ENCODE data around the gene MEIS1.

MEIS1 gene

DNA sequence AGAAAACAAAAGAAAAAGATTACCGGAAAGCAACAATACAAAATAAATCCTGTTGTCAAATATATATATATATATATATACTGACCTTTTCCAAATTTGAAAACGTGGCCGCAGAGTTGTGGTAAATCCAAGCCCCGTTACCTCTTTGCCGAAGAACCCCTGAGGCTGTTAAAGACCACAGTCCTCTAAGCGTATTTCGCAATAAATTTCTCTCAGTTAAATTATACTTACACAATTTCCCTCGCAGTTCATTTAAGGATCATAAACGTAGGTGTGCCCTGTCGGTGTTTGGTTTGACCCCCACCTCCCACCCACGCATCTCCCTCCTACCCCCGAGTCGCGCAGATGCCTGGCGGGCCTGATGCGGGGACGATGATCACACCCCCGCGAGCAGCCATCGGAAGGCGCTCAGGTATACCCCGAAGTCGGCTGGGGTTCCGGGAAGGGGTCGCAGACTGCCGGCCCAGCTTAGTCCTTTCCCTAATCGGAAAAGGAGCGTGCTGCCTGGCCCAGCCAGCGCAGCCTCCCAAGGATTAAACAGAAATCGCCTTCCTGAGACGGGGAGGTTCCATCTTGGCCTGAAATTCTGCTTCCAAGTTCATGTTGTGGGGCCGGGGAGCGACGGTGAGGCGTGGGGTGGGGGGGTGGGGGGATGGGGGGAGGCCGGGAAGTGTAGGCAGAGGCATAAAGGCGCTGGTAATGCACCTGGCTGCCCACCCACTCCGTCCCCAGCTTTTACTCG lies 2.9 kb upstream of the MEIS1 start:
- DNase-seq (ENCODE audit: low read depth in 3 of 3) = no peak

DNA sequence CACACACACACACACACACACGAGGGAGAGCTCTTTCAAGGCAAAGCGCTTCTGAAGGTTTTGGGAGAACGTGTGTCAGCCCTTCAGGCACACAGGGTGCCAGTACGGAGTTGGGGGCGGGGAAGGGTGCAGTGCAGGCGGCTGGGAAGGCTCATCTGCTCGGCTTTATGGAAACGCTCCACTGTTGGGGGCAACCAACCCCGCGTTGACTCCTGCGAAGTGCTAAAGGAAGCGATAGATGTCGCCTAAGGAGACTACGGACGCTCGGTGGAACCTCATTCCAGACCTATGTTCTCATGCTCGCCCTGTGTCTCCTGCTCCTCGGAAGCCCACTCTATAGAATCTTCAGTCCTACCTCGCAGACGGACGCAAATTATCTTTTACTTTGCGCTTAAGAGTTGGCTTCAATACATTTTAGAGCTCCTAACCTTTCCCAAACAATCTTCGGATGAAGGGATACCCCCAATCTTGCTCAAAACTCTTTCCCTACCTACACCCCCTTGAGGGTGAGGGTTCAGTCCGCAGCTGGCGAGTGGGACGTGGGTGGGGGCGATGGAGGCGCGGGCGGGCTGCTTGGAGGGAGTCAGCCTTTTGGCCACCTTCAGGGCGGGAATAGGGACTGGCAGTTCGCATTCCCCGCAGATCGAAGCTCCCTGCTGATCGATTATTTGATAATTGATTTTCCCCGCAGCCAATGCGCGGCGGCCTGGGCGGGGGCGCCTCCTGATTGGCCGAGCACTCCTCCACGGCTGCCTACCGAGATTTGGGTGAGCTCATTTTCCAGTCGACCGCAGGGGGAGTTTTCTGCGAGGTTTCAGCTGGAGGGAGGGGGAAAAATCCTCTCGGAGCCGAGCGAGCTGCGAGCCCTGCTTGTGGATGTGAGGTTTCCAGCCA lies 1.9 kb upstream of the MEIS1 start:
- no peak for DNase-seq (ENCODE audit: low read depth in 3 of 3)

DNA sequence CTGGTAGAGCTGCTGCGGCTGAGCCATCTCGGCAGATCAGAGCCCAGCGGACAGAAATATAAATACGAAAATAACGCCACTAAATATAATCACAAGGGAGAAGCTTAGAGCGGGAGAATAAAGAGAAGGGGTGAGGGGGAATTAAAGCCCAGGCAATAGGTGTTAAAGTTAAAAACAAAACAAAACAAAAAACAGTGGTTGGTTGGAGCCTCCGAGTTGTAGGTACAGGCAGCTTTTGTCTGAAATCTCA lies 1.3 kb upstream of the MEIS1 start:
- DNase-seq (ENCODE audit: low read depth in 3 of 3) = no peak

DNA sequence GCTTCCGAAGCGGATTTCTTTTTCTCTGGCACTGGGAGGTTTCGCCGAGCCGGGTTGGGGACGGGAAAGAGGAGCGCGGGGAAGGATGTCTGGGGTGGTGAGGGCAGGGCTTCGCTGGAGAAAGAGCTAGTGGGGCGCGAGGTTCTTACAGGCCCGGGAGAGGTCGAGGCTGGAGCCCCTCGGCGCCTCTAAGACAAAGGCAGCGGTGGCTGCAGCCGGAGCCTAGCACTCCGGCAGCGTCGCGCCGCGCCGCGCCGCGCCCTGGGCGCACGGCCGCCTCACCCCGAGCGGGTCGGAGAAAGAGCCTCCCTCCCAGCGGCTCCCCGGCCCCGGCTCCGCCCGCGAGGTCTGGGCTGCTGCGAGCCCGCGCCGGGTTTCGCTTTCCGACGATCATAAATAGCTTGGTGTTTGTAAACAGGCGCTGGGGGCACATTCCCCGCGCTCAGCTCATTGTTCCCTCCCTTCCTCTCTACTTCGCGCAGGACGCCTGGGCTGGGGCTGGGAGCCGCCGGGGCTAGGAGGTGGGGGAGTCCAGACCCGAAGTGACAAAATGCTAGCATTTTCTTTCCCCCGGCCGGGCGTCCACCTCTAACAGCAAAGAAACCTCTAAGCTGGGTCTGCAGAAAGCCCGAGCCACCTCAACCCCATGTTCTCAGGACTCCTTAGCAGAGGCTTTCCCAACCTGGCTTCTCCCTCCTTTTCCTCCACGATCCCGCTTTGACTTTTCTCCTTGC lies 813 bp upstream of the MEIS1 start:
- no peak for DNase-seq (ENCODE audit: low read depth in 3 of 3)

DNA sequence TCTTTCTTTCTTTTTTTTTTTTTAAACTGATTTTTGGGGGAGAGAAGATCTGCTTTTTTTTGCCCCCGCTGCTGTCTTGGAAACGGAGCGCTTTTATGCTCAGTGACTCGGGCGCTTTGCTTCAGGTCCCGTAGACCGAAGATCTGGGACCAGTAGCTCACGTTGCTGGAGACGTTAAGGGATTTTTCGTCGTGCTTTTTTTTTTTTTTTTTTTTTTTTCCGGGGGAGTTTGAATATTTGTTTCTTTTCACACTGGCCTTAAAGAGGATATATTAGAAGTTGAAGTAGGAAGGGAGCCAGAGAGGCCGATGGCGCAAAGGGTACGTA lies 587 bp downstream of the MEIS1 start:
- no peak for DNase-seq (ENCODE audit: low read depth in 3 of 3)

DNA sequence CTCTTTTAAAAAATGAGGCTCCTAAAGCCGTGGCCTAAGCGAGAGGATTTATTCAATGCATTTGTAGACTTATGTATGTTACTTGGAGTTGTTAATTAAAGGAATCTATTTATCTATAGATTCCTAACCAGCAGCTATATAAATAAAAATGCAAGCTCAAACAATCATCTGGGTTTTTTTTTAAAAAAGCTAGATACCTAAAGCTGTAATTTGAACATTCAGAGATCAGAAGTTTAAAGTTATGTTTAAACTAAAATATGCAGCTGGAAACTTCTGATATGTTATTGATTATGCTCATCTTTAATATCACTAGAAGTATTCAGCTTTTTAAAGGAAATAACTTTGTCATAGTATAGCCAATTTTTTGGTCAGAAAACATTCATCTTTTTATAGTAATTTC lies 1.0 kb downstream of the MEIS1 start:
- no peak for DNase-seq (ENCODE audit: low read depth in 3 of 3)

DNA sequence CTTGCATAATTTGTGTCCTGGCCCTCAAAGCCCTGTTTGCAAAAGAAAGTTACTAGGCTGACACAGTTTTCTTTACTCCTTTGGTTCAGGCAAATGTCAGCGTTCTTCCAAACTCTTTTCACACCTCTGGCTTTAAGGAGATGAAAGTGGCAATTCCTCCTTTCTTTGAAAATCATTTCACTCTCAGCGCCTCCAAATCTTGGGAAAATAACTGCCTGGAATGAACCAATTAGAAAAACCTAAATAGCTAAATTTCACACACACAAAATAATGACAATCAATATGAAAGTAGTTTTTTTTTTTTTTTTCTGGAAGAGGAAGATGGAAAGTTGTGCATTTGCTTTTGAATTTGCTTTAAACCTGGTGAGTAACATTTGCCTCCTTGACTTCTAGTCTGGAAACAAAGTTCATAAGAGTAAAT lies 1.7 kb downstream of the MEIS1 start:
- no peak for DNase-seq (ENCODE audit: low read depth in 3 of 3)

DNA sequence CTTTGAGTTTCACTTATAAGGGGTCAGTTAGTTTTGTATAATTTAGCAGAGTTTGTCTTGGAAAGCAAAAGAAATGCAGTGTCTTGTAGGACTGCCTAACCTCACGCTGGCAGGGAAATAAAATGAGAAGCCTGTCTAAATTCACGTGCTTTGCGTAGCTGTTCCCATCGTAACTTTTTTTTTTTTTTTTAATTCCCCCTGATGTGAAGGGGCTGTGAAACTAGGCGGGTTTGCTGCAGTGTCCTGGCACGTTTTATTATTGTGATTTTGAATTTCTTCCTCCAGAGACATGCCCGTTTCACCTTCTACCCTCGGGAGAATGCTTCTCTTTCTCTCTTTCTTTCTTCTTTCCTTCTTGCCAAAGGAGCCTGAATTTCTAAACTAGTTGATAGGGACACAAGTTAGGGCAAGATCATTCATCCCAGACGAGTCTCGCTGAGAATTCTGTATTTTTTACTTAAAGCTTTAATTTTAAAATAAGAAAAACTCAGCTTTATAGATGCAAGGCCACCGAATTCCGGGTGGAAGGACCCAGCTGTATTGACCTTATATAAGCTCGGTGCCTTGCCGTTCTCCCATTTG lies 2.3 kb downstream of the MEIS1 start:
- no peak for DNase-seq (ENCODE audit: low read depth in 3 of 3)

DNA sequence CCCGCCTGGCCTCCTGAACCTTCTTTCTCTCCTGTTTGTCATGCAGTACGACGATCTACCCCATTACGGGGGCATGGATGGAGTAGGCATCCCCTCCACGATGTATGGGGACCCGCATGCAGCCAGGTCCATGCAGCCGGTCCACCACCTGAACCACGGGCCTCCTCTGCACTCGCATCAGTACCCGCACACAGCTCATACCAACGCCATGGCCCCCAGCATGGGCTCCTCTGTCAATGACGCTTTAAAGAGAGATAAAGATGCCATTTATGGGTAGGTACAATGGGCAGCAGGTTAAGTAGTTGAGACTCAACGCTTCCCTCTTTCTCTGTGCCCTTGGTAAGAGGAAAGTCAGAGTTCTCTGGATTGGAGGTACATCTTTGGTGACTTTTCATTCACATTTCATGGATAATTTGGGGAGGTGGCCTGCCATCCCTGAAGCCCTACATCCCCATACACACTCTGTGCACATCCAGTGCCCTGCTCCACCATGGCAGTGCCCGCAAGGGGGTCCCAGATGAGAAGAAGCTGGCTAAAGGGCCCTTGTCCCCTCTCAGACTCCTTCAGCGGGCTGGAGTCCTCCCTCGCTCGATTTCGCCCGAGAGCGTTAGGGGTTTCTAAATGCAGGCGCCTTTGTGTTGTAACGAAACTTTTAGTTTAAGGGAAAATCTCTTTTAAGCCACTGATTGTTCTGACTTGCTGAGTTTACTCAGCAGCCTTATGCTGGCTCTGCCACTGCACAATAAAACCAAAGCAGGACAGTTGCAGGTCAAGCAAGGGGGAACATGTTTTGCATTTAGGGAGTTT lies 3.0 kb downstream of the MEIS1 start:
- no peak for DNase-seq (ENCODE audit: low read depth in 3 of 3)

DNA sequence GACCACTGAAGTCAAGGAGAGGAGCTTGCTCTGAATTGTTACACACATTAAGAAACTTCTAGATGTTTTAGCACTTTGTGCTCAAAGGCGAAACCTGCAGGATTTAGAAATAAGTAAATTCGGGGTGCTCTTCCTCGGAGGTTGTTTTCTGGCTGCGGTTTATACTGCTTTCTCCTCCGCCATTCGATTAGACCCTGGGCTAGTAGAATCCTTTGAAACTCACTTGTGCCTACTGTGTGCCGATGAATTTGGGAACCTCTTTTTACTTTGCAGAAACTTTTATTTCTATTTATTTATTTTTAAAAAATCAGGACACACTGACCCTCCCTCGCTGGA lies 3.5 kb downstream of the MEIS1 start:
- no peak for DNase-seq (ENCODE audit: low read depth in 3 of 3)

DNA sequence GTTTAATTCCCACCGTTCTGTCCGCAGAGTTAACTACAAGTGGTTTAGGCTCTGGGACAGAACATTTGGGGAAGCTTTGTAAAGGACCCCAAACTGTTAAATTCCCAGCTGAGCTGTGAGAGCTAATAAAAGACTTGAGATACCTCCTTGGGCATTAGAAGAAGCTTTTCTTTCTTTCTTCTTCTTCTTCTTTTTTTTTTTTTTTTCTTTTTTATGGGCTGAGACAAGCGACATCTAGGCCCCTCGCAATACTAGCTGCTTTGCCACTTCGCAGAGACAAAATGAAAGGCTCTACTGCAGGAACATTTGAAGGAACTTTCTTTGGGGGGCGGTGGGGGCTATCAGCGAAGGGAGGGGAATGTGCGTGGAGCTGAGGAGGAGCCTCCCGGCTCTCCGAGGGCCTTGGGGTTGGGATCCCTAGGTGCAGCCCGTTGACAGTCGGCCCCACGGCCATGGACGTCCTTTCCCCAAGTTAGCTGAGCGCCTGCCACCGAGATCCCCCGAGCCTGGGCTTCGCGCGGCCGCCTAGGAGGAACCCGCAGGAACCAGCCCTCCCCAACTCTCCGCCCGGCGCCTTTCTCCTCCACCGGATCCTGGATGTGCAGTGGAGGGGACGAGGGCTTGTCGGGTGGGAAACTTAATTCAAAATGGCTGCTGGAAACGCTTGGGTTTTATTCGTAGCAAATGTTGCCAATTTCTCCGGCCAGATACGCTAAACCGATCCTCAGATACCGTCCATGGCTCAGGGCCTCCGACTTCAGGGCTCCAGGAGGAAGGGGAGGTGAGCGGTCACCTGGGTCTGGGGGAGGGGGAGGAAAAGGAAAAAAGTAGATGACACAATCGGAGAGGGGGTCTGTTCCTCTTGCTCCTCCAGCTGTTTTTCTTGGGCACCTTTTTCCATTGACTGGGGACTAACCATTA lies 4.2 kb downstream of the MEIS1 start:
- DNase-seq (ENCODE audit: low read depth in 3 of 3) = no peak

DNA sequence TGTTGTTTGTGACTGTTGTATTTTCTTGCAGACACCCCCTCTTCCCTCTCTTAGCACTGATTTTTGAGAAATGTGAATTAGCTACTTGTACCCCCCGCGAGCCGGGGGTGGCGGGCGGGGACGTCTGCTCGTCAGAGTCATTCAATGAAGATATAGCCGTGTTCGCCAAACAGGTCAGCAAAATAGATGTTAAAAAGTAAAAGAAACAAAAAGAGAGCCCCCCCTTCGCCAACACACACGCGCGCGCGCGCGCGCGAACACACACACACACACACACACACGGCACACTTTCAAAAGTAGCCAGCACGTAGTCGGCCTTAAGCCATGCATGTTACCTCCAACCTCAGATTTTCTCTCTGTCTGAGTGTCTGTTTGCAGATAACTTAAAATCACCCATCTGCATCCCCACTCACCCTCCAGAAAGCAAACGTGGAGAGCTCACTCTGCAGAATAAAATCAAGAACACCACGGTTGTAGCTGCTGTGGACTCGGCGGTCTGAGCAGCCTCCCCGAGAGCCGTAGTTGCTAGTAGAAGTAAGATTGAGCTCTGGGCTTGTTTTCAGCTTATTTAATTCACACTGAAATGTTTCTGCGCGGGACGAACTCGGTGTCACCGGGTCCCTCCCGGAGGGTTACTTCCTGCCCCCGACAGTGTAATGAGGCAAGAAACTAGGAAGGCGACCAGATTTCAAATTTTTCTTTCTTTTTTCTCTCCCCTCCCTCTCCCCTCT lies 5.1 kb downstream of the MEIS1 start:
- DNase-seq (ENCODE audit: low read depth in 3 of 3) = no peak

DNA sequence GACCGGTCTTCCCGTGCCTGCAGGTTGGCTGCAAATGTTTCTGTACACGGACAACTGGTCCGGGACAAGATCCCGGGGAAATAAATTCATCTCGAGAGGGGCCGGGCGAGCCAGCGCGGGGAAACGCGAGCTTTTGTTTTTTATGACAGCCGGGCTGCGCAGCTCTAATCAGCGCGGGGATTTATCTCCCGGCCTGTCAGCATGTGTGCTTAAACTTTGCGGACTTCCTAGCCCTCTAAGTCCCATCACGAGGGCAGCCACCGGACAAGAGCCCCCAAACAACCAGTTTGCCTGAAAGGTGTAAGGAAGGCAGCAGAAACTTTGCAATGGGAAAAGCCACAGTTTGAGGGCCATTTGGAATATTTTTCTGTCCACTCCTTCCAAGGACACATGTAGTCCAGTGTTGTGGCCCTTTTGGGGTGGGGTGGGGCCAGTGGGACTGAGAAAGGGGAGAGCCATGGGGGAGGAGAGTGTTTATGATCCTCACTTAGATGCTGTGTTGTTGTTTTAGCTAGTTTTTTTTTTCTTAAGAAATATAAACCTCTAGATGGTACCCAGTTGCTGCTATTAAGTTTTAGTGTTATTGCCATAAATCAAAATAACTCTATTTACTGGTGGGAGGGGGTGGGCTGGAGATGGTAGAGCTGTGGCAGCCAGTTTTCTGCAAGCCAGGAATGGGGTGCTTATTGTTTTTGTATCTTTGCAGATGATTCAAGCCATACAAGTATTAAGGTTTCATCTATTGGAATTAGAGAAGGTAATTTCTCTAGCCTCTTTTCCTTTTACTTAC lies 6.0 kb downstream of the MEIS1 start:
- no peak for DNase-seq (ENCODE audit: low read depth in 3 of 3)

DNA sequence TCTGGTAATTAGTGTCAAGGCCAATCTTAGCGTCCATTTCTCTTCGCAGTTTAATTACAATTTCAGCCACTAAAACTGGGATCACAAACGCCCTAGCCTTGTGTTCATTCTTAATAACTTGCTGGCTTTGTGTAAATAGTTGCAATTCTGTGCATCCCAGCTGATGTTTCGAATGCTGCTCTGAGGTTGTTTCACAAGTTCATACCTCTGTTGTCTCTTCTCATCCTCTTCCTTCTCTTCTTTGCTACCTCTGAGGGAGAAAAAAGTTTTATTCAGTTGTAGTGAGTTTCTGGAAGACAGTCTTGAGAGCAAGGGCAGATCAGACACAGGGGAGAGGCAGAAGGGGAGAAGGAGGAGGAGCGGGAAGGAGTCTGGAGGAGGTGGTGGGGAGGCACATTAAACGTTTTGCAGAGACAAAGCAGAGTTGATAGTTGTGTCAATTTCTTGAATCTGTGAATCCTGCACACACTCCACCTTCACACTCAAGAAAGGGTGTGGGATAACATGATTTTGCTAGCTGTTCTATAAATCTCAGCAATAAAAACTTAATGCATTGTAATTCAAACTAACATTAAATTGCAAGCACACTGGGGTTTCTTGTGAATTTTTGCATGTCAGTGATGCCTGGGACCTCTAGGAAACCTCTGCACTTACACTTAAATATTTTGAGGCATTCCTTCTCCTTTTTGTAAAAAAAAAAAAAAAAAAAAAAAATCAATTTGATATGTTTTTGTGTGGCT lies 6.8 kb downstream of the MEIS1 start:
- no peak for DNase-seq (ENCODE audit: low read depth in 3 of 3)

DNA sequence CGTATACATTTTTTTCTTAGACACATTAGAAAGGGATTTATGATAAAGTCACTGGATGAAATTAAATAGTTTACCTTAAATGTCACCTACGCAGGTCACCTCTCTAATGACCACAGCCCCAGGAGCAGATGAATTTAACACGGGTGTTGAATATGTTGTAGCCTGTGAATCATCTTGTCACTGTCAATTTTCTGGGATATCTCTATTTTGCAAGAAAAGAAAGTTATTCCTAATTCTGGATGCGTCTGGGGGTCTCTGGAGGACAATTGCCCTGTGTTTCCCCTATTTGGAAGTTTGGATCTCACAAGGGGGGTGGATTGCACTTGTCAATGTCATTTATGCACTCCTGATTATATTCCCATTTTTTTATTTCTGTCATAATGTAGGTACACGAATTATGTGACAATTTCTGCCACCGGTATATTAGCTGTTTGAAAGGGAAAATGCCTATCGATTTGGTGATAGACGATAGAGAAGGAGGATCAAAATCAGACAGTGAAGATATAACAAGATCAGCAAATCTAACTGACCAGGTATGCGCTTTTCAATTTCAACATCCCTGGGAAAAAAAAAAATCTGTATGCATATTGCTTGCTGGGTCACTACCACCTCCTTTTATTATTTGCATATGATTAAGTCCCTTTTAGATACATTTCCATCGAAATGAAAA lies 7.7 kb downstream of the MEIS1 start:
- no peak for DNase-seq (ENCODE audit: low read depth in 3 of 3)

DNA sequence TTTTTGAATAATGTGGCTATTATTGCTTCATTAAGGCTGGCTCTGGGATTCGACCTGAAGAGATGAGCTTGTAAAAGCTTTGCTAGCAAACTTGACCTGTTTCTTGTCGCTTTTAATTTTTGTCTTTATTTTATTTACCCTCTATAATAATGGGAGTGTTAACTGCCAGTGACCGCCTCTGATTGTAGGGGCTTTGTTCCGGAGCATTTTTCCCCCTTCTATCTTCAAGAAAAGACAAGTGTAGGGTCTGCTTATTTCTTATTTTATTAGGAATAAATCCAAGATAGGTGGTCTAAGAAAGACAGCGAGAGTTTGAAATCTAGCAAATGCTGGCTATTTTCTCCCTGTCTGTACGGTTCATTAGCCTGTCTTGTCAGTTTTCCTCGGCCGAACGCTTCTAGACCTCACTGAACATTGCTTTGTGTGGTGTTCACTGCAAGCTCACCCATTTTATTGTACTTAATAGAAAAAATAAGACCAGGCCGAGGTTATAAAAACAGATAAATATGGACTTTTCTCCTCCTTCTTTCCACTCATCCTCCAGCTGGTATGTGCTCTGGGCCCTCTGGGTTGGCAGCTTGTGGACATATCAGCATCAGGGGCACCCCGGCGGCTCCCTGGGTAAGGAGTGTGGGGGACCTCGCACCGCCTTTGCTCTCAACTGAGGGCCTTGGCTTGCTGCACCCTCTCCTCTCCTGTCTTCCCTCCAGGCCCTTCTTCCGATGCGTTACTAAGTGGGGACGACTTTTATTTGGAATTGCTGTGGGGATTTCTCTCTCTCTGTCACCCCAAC lies 8.5 kb downstream of the MEIS1 start:
- no peak for DNase-seq (ENCODE audit: low read depth in 3 of 3)
